HEK293T (cell line): Measurements from ENCODE around the gene AGPAT3.

Experiments
- CTCF ChIA-PET: fragments of 350-600 bp; formaldehyde crosslinking; extraction: SDS; loops from one replicate; lab custom pipeline; 2021; ENCODE audit warnings: antibody characterized with exemption, inconsistent platforms; lab: Yijun Ruan, JAX
- POLR2A ChIA-PET: fragments of 350-600 bp; formaldehyde crosslinking; extraction: SDS; loops from one replicate; lab custom pipeline; 2020; ENCODE audit warnings: antibody characterized with exemption, inconsistent platforms; lab: Yijun Ruan, JAX
- DNase-seq: peaks from one replicate; pipeline ENCODE4 v3.0.0; 2012; ENCODE audit warnings: mixed read lengths; ENCODE audit errors: extremely low spot score
- ARNT ChIP-seq: fragments of 450-650 bp; IDR thresholded peaks from 2 replicates; pipeline ENCODE4 v1.6.1; 2017; ENCODE audit warnings: mild to moderate bottlenecking
- BHLHE40 ChIP-seq: fragments of 450-650 bp; IDR thresholded peaks from 2 replicates; pipeline ENCODE4 v1.6.1; 2016; ENCODE audit warnings: mild to moderate bottlenecking, moderate library complexity, borderline replicate concordance
- CTBP1 ChIP-seq: fragments of 450-650 bp; IDR thresholded peaks from 2 replicates; pipeline ENCODE4 v1.6.1; 2016; ENCODE audit warnings: borderline replicate concordance
- ELF4 ChIP-seq: fragments of 450-650 bp; IDR thresholded peaks from 2 replicates; pipeline ENCODE4 v1.6.1; 2017; ENCODE audit warnings: antibody characterized with exemption
- FOXA1 ChIP-seq: fragments of 450-650 bp; IDR thresholded peaks from 2 replicates; pipeline ENCODE4 v1.6.1; 2016; ENCODE audit warnings: mild to moderate bottlenecking
- FOXK2 ChIP-seq: fragments of 450-650 bp; IDR thresholded peaks from 2 replicates; pipeline ENCODE4 v1.6.1; 2016; ENCODE audit warnings: mild to moderate bottlenecking
- FOXM1 ChIP-seq: fragments of 450-650 bp; IDR thresholded peaks from 2 replicates; pipeline ENCODE4 v1.6.1; 2017; ENCODE audit warnings: mild to moderate bottlenecking, borderline replicate concordance
- HDGF ChIP-seq: fragments of 450-650 bp; IDR thresholded peaks from 2 replicates; pipeline ENCODE4 v1.6.1; 2017; ENCODE audit warnings: antibody characterized with exemption, borderline replicate concordance
- L3MBTL2 ChIP-seq: fragments of 450-650 bp; conservative IDR thresholded peaks from 2 replicates; pipeline ENCODE4 v1.6.1; 2016; ENCODE audit warnings: mild to moderate bottlenecking
- LEF1 ChIP-seq: fragments of 450-650 bp; IDR thresholded peaks from 2 replicates; pipeline ENCODE4 v1.6.1; 2017; ENCODE audit warnings: mild to moderate bottlenecking, borderline replicate concordance
- NFRKB ChIP-seq: fragments of 450-650 bp; IDR thresholded peaks from 2 replicates; pipeline ENCODE4 v1.6.1; 2016; ENCODE audit warnings: mild to moderate bottlenecking, moderate library complexity
- PKNOX1 ChIP-seq: fragments of 450-650 bp; IDR thresholded peaks from 2 replicates; pipeline ENCODE4 v1.6.1; 2016
- SP1 ChIP-seq: fragments of 450-650 bp; IDR thresholded peaks from 2 replicates; pipeline ENCODE4 v1.6.1; 2017
- SUZ12 ChIP-seq: fragments of 450-650 bp; IDR thresholded peaks from 2 replicates; pipeline ENCODE4 v1.6.1; 2016; ENCODE audit warnings: mild to moderate bottlenecking
- TARDBP ChIP-seq: fragments of 450-650 bp; IDR thresholded peaks from 2 replicates; pipeline ENCODE4 v1.6.1; 2016
- ZNF384 ChIP-seq: fragments of 450-650 bp; IDR thresholded peaks from 2 replicates; pipeline ENCODE4 v1.6.1; 2016

Gene AGPAT3

GRCh38 chr21:43974791-43975468, 109.9 kb downstream of the AGPAT3 start:
- POLR2A ChIA-PET = interaction anchor here (1.0 kb wide), 1 partner anchor 186 kb away, joined by 3 read pairs; no protein-coding TSS in a partner anchor
- CTCF ChIA-PET = interaction anchor here (0.6 to 1.7 kb wide), 13 partner anchors 9 to 516 kb away, joined by 3 to 8 read pairs (median 4); partner anchors contain the start of gene RRP1
- TF ChIP-seq ZNF384 (no peak), TARDBP (peak; percentile 90)
- DNase-seq = no peak

GRCh38 chr21:43975469-43976098, 110.6 kb downstream of the AGPAT3 start:
- TF ChIP-seq ARNT (no peak), L3MBTL2 (no peak), FOXK2 (no peak), LEF1 (no peak), SUZ12 (no peak), ELF4 (no peak), CTBP1 (no peak), FOXM1 (no peak), BHLHE40 (no peak), HDGF (no peak)
- DNase-seq = peak; percentile 88
- POLR2A ChIA-PET = interaction anchor here (1.0 kb wide), 1 partner anchor 187 kb away, joined by 3 read pairs; no protein-coding TSS in a partner anchor
- CTCF ChIA-PET = interaction anchor here (0.6 to 1.7 kb wide), 13 partner anchors 9 to 515 kb away, joined by 3 to 8 read pairs (median 4); partner anchors contain the start of gene RRP1

- TF ChIP-seq FOXK2 = no peak
- TF ChIP-seq ELF4 = no peak
- no peak for DNase-seq
- ChIA-PET POLR2A (no interaction called here), CTCF (interaction anchor here (1.7 kb wide), 1 partner anchor 165 kb away, joined by 8 read pairs; no protein-coding TSS in a partner anchor)
These were observed 111.6 kb downstream of the AGPAT3 start for GRCh38 chr21:43976661-43977060.

GRCh38 chr21:43978060-43978459, 113.0 kb downstream of the AGPAT3 start:
- no peak for TF ChIP-seq CTBP1
- TF ChIP-seq HDGF = no peak
- TF ChIP-seq NFRKB = no peak
- TF ChIP-seq SP1 = no peak
- no peak for TF ChIP-seq ELF4
- TF ChIP-seq FOXM1 = no peak
- no peak for TF ChIP-seq FOXK2
- TF ChIP-seq FOXA1 = no peak
- no peak for TF ChIP-seq SUZ12
- no peak for DNase-seq
- ChIA-PET POLR2A (no interaction called here), CTCF (no interaction called here)

- no peak for TF ChIP-seq TARDBP
- TF ChIP-seq SUZ12 = no peak
- TF ChIP-seq SP1 = no peak
- no peak for TF ChIP-seq FOXK2
- TF ChIP-seq LEF1 = no peak
- no peak for TF ChIP-seq ELF4
- no peak for TF ChIP-seq L3MBTL2
- CTCF ChIA-PET = no interaction called here
- POLR2A ChIA-PET = interaction anchor here (1.3 kb wide), 1 partner anchor 12 kb away, joined by 4 read pairs; no protein-coding TSS in a partner anchor
- DNase-seq = no peak
These were observed 114.6 kb downstream of the AGPAT3 start for GRCh38 chr21:43979654-43980053.

GRCh38 chr21:43981151-43981870, 116.3 kb downstream of the AGPAT3 start:
- POLR2A ChIA-PET = interaction anchor here (0.9 kb wide), 1 partner anchor 192 kb away, joined by 3 read pairs; the partner anchor contains the start of gene RRP1

More at GRCh38 chr21:43981151-43981870, 116.3 kb downstream of the AGPAT3 start:
- CTCF ChIA-PET = interaction anchor here (1.0 kb wide), 1 partner anchor 42 kb away, joined by 3 read pairs; no protein-coding TSS in a partner anchor
- no peak for DNase-seq
- TF ChIP-seq FOXK2 (no peak), PKNOX1 (no peak), NFRKB (no peak), HDGF (no peak), BHLHE40 (no peak), L3MBTL2 (no peak), SUZ12 (no peak), FOXA1 (no peak), ZNF384 (no peak), CTBP1 (no peak), ARNT (no peak), LEF1 (no peak), SP1 (no peak), ELF4 (no peak)
